Ammon's horn (tissue), 1 donor: ENCODE results near the gene IRF1.
"Not testable (repeated sequence)": the region's sequence is repeated elsewhere in the genome, so short reads cannot be mapped to it uniquely, and the experiment has no call there.

ENCODE experiments used
- DNase-seq: peaks from one replicate; pipeline ENCODE4 v3.0.0-alpha.2; 2016; ENCODE audit warnings: low spot score

IRF1 gene

DNA sequence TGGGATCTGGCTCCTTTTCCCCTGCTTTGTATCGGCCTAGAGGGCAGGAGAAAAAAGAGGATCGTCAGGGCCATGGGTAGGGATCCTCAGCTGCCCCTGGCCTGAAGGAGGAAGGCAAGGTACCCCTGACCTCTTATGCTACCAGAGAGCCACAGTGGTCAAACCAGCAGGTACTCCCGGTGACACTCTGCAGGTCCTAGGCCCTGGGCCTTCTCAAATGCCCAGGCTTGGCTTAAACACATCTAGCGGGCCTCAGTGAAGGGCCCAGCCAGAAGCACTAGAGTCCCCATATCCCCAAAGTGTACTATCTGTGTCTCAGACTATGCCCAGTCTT lies 3.5 kb downstream of the IRF1 start:
- DNase-seq: no peak

DNA sequence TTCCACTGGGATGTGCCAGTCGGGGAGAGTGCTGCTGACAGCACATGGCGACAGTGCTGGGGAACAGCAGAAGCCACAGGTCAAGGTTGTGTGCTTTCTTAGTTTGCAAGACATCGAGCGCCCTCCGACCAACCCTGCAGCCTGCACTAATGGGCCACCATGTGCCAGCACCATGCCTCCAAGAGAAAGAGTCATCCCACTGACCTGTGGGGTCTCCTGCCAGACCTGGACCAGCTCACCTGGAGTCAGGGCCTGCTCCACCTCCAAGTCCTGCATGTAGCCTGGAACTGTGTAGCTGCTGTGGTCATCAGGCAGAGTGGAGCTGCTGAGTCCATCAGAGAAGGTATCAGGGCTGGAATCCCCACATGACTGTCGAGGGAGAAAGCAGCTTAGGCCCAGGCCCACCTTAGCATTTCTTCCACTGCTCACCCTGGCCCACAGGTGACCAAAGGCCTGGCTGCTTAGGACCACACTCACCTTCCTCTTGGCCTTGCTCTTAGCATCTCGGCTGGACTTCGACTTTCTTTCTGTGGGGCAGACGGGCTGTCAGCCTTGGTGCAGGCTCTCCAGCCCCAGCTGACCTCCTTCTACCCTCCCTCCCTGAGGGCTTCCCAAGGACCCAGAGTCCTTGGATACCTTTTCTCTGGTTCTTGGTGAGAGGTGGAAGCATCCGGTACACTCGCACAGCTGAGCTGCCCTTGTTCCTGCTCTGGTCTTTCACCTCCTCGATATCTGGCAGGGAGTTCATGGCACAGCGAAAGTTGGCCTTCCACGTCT lies 4.1 kb downstream of the IRF1 start:
- DNase-seq: no peak

DNA sequence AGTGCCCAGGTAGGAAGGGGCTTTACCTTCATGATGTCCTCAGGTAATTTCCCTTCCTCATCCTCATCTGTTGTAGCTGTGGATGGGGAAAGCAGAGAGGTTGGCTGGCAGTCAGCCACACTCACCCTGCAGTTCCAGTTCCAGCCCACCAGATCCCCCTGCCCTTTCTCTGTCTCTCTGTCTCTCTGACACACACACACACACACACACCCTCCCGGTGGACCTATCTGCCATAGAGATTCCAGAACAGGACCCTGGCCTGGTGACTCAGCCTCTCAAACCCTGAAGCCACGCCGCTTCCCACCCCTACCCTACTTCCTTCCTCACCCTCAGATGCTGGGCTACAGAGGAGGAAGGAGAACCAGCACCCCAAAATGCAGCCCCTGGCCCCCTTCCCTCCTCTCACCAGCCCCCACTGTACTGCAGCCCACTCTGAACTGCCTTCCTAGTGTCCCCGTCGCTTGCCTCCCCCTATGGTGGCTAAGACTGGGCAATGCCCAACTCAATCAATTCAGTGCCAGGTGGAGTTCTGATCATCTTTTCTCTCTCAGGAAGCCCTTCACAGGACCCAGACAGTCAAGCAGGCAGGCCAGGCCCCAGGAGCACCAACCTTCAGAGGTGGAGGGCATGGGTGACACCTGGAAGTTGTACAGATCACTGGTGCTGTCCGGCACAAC lies 4.8 kb downstream of the IRF1 start:
- DNase-seq: no peak

DNA sequence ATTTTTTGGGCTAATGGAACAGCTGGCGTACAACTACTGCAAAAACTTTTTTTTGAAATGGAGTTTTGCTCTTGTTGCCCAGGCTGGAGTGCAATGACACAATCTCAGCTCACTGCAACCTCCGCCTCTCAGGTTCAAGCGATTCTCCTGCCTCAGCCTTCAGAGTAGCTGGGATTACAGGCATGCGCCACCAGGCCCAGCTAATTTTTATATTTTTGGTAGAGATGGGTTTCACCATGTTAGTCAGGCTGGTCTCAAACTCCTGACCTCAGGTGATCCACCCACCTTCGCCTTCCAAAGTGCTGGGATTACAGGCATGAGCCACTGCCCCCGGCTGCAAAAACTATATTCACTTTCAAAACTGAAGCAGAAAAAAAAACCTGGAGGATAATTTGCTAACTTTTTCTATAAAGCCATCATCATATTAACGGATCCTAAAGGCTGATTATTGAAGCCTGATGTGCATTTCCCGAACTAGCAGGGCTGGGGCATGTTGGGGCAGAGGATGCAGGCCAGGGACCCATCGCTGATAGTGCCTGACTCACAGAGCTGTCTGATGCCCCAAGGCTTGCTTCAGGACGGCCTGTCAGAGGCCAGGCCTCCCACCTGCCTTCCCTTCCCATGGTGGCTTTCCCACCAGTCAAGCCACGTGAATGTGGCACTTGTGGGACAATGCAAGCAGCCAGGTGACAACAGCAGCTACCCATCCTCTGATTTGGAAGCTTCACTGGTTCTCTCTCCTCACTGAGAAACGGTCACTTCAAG lies 5.5 kb downstream of the IRF1 start:
- DNase-seq: not testable (repeated sequence)

DNA sequence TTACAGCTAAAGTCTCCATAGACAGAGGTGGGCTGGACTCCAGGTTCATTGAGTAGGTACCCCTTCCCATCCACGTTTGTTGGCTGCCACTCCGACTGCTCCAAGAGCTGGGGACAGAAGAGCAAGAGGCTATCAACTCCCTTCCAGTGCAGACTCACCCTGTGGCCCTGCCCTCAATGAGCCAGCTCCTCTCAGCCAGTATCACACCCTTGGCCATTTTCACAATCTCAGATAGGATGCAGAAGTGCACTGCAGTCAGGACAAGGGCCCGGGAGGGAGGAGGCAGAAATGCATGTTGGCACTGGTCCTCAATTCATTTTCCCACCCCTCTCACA lies 6.2 kb downstream of the IRF1 start:
- no peak for DNase-seq

DNA sequence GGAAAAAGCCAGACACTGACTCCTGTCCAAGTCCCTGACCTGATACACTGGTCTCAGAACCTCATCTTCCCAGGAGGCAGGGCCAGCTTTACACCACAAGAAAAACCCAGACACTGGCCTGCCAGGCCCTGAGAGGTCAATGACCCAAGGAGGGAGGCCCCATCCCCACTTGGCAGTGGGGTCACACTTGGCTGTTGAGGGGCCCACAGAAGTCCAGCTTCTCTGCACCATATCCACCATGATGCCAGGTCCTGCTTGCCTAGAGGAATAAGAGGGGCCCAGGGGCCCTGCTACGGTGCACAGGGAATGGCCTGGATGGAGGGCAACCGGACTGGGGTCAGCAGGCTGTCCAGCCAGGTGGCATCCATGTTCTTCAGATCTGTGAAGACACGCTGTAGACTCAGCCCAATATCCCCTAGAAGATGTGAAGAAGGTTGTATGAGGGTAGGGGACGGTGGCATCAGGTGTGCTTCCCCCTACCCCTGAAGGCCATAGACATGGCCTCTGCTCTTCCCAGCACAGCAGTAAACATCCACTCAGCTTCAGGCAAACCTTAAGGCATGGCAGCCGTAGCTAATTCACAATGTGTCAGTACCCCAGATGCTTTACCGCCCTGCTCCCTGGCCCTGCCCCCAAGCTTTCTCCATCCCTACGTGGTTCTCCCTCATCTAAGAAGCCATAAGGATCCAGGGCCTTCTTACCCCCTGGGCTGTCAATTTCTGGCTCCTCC lies 6.7 kb downstream of the IRF1 start:
- no peak for DNase-seq

DNA sequence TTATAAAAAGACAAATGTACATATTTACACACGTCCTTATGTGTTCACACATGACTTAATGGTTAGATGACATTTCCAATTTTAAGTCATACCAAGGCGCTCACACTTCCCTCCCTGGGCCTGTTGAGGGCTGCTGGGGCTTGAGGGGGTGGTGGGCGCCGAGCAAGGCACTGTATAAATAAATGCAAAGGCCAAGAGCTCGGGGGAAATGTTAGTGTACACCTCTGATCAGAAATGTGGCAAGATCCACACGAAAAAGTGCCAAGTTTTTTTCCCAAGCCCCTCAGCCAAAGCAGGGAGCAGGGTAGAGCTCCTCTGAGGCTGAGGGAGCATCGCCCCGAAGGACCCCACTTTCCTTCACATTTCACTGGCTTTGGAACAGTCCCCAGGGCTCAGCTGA lies 7.5 kb downstream of the IRF1 start:
- no peak for DNase-seq

DNA sequence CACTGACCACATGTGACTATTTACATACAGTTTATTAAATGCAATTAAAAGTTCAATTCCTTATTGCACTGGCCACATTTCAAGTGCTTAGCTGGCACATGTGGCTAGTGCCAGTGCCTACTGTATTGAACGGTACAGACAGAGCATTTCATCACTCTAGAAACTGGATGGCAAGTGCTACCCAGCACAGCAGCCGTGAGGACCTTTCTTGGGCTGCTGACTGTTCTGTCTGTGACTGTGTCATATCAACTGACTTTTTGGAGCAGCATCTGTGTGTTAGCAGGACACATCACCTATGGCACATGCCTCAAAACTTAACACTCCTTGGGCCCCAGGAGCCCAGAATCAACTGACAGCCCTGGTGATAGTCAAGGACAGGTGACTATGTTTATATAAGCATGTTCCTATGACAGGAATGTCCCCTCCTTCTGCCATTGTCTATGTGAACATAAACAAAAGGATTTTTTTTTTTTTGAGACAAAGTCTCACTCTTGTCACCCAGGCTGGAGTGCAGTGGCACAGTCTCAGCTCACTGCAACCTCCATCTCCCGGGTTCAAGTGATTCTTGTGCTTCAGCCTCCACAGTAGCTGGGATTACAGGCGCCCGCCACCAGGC lies 8.9 kb downstream of the IRF1 start:
- no peak for DNase-seq

DNA sequence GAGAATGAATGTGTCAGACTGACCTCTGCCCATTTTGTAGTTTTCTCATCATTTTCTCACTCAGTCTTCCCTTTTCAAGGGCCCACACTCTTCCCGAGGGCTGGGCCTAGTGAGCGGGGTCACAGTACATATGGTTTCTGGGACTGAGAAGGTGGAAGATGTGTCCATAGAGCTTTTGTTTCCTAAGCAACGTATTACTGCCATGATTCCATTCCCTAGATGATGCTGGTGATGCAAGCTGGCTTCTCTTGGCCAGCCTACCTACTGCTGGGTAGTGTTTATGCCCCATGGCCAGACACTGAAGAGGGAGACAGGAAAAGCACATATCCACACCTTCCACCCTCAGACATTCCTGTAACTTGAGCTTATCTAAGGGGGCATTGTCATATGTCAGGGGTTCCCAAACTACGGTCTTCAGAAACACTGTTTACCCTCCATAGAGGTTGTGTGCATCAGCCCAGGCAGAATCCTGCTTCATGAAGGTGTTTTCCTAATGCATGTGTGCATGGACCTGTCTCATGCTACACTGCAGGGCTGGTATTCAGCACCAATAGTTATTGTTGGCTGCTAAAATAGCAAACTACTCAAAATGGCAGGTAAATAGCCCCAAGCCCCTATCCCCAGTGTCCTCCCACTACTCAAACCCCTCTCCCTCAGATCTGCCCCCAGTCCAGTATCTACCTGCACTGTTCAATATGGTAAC lies 9.5 kb downstream of the IRF1 start:
- no peak for DNase-seq

DNA sequence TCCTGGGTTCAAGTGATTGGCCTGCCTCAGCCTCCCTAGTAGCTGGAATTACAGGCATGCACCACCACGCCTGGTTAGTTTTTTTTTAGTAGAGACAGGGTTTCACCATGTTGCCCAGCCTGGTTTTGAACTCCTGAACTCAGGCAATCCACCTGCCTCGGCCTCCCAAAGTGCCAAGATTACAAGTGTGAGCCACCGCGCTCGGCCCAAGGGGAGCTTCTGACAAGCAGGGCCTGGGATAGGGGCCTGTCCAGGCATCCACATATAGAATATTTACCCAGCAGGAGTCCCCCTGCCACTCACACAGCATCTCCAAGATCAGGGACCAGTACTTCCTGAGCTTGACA lies 10.1 kb downstream of the IRF1 start:
- no peak for DNase-seq

DNA sequence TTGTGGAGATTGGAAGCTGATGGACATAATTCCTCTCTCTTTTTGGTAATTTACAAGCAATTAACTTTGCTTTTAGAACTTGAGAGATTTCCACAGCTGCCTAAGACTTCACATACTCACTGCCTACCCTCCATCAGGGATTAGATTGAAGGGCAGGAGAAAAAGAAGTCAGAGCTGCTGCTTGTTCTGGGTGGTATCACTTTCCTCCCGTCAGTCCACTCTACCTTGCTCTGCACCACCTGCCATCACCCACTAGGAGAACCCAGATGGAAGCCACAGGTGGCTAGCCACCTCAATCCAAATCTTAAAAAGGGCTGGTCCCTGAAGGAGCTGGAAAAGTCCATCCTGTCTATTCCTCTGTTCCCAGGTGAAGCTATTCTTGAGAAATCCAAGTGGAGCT lies 10.5 kb downstream of the IRF1 start:
- DNase-seq: no peak

DNA sequence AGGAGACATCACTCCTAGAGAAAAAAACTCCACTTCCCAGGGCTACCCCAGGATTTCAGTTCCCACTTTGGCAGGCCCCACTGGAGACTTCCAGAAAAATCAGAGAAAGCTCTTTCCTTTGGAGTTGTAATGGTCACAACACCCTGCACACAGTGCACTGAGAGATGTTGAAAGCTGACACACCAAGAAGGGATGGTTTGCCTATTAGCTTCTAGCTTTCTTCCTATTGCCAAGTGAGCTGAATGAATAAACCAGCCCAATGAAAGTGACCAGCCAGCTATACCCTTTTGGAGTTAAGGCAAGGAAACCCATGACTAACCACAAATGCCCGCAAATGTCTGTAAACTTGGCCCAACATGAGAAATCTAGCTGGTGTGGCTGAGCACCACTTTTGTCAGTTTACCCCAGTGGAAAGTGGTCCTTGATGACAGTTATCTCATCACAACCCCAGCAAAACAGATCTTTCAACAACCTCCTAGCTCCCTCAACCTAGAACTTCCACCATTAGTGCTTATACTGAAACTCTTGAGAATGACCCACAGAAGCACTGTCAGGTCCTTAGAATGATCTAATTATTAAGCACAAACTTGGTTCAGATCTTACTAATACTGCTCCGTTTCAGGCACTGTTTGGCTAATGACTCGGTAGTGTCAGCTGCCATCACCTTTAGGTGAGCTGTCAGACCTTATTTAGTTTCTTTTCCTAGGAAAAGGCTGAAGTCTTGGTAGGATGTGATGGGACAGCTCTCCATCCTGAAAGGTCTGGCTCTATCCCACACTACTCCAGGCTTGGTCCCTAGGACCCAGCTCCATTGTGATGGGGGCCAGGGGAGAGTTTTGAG lies 11.2 kb downstream of the IRF1 start:
- DNase-seq: no peak

DNA sequence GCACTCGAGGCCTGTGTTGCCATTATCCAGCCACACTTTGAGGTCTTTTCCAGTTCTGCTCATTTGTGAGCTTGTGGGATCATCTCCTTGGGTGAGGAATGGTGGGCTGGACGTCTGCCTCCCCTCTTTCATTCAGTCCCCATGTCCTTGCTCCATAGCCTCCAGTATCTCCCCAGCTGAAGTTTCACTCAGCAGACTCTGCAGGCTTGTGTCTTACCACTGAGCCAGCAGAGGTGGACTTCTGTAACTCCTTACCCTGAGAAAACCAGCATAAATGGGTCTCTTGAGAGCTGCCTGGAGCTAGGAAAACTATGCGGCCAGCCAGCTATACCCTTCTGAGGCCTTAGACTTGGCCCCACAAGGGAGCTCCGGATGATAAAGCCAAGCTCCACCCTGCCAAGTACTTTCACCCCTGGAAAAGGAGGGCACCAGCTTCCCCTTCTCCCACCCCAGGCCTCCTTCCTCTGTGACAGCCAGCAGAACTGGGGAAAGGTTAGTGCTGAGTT lies 12.2 kb downstream of the IRF1 start:
- no peak for DNase-seq

DNA sequence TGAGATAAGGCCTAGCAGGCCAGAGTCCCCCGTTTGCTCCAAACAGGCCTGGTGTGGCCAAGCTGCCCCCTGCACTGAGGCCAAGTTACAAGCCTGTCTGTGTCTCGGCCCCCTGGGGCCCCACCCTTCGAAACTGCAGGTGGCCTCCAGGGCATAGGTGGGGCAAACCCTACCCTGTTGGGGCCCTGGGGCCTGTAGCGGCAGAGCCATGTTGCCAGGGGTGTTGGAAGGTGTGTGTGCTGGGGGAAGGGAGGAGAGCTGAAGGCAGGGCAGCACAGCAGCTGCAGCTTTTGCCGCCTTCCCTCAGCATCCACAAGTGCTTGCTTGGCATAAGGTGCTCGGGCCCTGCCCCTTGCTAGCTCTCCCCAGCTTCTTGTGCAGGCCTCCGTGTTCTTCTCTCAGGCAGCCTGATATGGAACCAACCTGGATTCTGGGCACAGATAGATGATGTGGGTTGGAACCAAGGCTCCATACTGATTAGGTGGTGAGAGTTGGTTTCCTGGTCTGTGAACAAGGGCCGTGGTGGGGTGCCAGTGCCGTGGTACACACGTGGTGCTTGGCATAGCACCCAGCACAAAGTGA lies 12.7 kb downstream of the IRF1 start:
- no peak for DNase-seq

DNA sequence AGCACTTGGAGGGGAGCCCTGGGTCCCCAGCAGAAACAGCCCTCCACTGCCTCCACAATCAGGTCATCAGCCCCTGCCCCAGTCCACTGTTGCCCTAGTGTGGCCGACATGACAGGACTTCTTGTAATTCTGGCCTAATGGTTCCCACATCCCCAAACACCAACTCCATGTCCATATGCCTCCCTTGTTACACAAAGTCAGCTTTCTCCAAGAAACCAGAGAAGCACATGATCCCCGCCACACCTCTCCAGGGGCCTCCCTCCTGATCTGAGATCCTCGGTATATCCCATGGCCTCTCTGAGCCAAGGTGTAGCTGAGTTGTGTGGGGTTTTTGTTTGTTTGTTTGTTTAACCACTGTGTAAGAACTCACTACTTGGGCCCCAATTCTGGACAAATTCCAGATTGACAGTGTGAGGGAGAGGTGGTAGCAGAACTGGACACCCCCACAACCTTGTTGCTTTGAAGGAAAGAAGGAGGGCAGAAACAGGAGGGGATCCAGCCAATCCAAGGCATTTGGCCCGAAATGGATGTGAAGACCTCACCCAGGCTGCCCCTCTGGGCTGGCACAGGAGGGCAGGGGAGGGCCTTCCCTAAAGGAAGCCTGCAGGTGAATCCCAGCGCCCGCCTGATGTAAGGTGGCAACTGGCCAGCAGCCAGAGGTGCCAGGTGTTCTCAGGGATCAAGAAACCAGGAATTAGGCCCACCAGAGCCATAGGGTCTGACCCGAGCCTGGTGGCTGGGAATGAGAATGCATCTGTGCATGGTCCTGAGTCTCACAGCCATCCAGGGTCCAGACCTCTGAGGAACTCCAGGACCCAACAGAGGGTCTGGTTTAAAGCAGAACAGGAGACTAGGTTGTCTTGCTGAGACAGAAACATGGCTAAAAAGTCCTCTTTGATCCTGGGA lies 13.4 kb downstream of the IRF1 start:
- DNase-seq: no peak

DNA sequence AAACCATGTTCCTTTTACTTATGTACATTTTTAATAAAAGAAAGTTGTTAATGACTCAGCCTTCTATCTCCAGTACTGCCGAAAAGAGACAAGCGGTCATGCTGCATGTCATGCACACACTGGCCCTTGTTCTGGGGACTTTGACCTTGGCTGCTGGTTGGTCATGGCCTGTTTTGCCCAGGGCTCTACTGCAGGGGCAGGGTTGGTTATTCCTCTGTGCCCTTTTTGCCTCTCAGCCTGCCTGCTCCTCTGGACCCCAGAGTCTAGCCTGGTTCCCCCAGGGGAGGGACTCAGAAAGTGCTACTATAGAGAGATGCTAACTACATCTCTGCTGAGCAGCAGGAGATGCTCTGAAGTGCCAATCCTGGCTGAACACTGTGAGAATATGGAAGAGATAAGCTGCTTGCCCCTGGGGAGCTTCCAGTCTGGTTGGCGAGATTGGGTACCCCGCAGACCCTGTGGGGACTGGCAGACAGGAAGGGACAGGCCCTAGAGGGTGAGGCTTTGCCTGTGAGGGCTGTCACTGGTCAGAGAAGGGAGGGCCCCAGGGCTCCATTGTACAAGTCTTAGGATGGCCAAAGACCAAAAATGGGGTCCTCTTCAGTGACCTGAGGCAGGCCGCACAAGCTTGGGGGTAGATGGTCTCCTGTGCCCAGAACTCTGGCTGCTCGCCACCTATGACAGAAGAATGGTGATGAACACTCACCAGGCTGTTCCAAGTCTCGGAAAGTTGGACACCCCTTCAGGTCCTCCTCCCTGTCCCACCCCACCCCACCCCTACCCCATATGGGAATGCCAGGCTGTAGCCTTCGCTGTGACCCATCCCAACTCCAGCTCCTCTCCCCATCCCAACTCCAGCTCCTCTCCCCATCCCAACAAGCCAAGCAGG lies 14.3 kb downstream of the IRF1 start:
- no peak for DNase-seq

DNA sequence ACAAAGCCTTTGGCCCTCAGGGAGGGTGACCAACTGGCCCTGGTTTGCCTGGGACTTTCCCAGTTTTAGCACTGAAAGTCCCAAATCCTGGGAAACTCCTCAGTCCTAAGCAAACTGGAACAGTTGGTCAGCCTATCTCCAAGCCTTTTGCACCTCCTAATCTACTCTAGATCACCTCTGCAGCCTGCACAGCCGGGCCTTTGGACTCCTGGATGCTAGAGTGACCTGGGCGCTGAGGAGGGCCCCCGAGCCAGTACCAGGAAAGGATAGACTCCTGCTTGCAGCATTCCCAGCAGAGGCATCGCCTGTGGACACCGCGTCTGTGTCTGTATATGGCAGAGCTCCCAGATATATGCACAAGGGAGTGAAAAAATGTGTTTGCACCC lies 15.1 kb downstream of the IRF1 start:
- DNase-seq: no peak

DNA sequence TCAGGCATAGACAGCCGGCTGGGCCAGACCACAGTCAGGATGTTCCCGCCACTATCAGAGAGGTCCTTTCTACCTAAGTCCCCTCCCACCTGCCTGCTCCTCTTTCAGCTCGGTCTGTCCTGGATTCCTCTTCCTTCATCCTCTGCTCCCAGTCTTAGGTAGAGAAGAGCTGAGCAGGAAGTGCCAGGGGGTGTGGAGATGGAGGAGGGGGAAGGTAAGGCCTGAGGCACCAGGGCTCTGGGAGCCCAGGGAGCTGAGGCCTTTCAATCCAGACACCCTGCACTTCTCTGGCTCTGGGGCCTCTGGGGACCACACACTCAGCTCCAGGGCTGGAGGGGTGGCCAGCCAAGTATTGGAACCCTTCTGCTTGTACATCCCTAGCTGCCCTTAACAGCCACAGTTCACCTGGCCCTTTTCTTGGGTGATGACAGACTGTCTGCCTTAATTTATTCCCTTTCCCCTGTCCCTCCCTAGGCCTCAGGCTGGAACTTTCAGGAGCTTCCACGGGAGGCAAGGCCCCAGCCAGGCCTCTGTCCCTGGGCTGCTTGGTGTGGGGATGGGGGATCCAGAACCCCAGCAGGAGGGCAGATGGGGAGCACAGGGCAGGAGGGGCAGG lies 15.6 kb downstream of the IRF1 start:
- DNase-seq: no peak
